Measurements from ENCODE around the gene CATSPER4.

The CATSPER4 gene

DNA sequence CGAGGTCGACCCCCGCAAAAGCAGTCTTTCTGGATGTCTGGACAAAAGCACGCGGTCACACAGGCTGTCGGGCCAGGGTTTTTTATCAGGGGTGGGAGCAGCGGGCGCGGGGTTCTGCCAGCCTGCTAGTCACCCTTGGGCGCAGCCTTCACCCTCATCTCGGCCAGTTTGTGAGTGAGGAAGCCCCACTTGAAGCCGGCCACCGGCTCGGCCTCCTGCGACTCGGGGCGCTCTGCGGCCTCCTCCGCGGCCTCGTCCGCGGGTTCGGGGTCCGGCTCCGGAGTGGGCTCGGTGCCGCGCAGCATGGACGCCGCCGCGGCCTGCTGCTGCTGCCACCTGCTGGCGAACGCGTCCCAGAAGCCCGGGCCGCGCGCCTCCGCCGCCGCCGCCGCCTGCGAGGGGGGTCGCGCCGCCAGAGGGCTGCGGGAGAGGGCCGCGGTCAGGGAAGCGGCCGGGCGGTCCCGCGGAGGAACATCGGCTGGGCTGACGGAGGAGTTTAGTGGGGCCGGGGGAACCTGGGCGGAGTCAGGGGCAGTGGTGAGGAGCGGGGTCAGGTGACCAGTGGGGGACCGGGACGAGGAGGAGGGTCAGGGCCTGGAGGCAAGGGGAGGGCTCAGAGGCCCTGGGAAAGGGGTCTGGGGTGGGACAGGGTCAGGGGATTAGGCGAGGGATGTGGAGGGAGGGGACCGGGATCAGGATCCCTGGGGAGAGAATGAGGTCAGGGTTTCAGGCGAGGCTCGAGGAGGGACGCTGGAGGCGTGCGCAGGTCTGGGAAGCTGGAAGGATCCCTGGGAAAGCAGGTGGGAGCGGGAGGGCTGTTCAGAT is 26.2 kb upstream of the CATSPER4 start:
- DNase-seq (ENCODE audit: extremely low read depth in 1 of 2, low read depth in 1 of 2) = peak in 1 of 2 donors; percentile 44

GRCh38 chr1:26164861-26165842 is 25.2 kb upstream of the CATSPER4 start:
- no peak for DNase-seq (ENCODE audit: extremely low read depth in 1 of 2, low read depth in 1 of 2)

GRCh38 chr1:26166719-26167281 is 23.6 kb upstream of the CATSPER4 start:
- no peak for DNase-seq (ENCODE audit: extremely low read depth in 1 of 2, low read depth in 1 of 2)

- no peak for DNase-seq (ENCODE audit: extremely low read depth in 1 of 2, low read depth in 1 of 2)
Measured at GRCh38 chr1:26168410-26169197, 21.8 kb upstream of the CATSPER4 start, which contains the start of gene C1orf232. TSS of gene C1orf232 (minus strand) at chr1:26168963. CDS start at chr1:26168499, 464 bp downstream.

GRCh38 chr1:26169198-26169554 is 21.2 kb upstream of the CATSPER4 start:
- DNase-seq (ENCODE audit: extremely low read depth in 1 of 2, low read depth in 1 of 2) = no peak

- peak; percentile 51 to 76 for DNase-seq (ENCODE audit: extremely low read depth in 1 of 2, low read depth in 1 of 2)
Measured at GRCh38 chr1:26169669-26170471, 20.5 kb upstream of the CATSPER4 start, which contains the start of gene ZNF593. TSS of gene ZNF593 (plus strand) at chr1:26169908. CDS start at chr1:26169984, 76 bp downstream.

GRCh38 chr1:26170472-26170821 is 20.0 kb upstream of the CATSPER4 start:
- no peak for DNase-seq (ENCODE audit: extremely low read depth in 1 of 2, low read depth in 1 of 2)

DNA sequence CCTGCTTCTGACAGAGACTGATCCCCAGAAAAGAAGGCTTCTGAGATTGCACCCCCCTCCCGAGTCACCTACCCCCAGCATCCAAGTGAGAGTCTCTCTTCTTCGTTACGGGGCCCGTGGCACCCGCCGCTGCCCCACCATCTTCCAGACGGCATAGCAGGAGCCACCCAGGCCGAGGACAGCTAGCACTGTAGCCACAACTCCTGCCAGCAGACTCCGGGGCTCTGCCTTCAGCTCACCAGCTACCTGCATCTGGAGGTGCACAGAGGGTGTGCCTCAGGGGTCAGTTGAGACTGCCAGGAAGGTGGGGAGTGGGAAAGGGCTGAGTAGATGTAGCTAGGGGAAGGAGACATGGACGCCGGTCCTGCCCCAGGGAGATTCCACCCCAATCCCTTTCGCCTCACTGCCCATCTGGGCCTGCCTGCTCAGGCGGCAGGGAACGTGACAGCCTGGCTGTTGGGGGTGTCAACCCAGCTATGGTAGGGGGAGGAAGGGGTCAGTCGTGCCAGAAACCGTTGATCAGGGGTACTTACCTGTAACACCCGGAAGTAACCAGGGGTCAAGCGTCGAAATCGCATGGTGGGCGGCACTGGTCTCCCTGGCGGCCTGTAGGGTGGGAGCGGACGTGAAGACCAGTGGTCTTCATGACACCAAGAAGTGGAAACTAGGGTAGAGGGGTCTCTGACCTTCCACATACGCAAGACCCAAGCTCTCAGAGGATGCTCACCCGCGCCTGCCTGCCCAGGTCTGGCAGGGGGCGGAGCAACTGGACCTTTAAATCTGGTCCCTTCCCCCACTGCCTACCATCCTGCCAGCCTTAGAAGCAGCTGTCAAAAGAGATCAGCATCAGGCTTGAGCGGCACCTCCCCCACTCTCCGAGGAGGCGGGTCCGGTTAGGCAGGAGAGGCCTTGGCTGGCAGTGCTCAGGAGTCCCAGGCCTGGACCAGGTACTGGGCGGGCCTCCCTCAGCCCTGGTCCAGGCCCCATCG is 19.0 kb upstream of the CATSPER4 start, which contains the start of gene ZNF593OS:
TSS of gene ZNF593OS (minus strand) at position 749 of the 989 bp plus-strand sequence. CDS start at position 578, 171 bp downstream.
- no peak for DNase-seq (ENCODE audit: extremely low read depth in 1 of 2, low read depth in 1 of 2)

- no peak for DNase-seq (ENCODE audit: extremely low read depth in 1 of 2, low read depth in 1 of 2)
Measured at GRCh38 chr1:26175346-26175745, 15.1 kb upstream of the CATSPER4 start.

GRCh38 chr1:26177182-26177684 is 13.2 kb upstream of the CATSPER4 start, which contains the start of gene CNKSR1:
TSS of gene CNKSR1 (plus strand) at chr1:26177491. CDS start at chr1:26177548, 57 bp downstream.
- no peak for DNase-seq (ENCODE audit: extremely low read depth in 1 of 2, low read depth in 1 of 2)

DNA sequence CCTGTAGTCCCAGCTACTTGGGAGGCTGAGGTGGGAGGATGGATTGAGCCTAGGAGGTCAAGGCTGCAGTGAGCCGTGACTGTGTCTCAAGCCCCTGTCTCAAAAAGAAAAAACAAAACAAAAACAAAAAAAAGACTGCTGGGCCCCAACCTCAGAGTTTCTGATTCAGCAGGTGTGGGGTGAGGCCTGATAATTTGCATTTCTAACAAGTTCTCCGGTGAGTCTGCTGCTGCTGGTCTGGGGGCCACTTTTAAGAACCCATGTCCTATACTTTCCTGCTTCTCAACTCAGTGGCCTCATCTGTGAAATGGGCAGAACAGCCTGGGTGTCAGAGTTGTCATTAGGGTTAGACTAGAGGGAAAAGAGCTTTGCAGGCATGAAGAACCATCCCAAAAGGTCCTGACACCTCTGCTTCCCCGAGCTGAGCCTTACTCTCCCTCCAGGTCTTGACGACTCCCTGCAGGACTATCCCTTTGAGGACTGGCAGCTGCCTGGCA is 10.3 kb upstream of the CATSPER4 start:
- no peak for DNase-seq (ENCODE audit: extremely low read depth in 1 of 2, low read depth in 1 of 2)

DNA sequence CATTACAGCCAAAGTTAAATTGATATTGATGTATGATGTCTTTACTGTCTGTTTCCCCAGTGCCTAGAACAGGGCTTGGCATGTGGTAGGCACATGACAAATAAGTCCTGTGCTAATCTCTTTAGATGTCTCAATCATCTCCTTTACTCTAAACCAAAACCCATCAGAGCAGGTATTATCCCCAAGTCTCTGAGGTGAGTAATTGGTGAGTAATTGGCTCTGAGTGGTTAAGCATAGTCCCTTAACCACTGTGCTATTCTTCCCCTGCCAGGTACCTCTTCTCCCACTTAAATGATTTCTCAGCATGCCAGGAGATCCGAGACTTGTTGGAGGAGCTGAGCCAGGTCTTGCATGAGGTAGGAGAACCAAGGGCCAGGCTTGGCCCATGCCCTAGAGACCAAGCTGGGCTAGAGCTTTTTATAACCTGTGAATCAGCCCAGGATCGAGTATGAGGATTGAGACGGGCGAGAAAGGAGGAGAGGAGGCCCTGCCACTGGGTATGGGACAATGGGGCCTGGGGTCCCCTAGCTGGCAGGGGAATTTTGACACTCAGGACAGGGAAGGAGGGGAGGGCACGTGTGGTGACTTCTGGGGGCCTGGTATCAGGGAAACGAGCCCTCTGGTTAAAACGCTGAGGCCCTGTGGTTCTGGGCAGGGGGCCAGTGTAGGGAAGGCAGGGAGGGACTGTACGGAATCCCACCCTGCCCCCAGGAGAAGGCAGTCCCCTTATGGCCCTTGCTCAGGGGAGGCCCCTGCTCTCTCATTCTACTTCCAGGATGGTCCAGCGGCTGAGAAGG is 8.6 kb upstream of the CATSPER4 start:
- no peak for DNase-seq (ENCODE audit: extremely low read depth in 1 of 2, low read depth in 1 of 2)

DNA sequence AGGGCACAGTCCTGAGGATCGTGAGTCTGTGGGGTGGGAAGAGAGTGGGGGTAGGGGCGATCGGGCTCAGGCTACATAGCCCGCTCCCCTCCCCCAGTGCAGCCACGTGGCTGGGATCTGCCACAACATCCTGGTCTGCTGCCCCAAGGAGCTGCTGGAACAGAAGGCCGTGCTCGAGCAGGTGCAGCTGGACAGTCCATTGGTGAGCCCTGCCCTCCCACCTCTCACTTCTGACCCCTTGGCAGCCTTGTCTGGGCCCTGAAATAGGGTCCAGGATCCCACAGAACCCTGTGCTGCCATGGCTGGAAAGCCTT is 8.1 kb upstream of the CATSPER4 start:
- DNase-seq (ENCODE audit: extremely low read depth in 1 of 2, low read depth in 1 of 2) = no peak

GRCh38 chr1:26184086-26184485 is 6.3 kb upstream of the CATSPER4 start:
- no peak for DNase-seq (ENCODE audit: extremely low read depth in 1 of 2, low read depth in 1 of 2)

GRCh38 chr1:26184883-26185282 is 5.5 kb upstream of the CATSPER4 start:
- DNase-seq (ENCODE audit: extremely low read depth in 1 of 2, low read depth in 1 of 2) = no peak

GRCh38 chr1:26187882-26188281 is 2.5 kb upstream of the CATSPER4 start:
- no peak for DNase-seq (ENCODE audit: extremely low read depth in 1 of 2, low read depth in 1 of 2)

DNA sequence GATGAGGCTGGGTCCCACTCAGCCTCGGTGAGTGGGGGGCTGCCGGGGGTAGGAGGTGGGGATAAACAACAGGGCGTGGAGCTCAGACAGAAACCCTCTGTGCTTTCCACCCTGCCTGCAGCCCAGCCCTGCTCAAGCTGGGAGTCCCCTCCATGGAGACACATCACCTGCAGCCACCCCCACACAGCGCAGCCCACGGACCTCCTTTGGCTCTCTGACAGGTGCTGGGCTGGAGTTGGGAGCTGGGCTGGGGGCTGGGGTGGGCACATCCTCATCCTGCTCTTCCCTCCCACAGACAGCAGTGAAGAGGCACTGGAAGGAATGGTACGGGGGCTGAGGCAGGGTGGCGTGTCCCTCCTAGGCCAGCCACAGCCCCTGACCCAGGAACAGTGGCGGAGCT is 1.9 kb upstream of the CATSPER4 start:
- no peak for DNase-seq (ENCODE audit: extremely low read depth in 1 of 2, low read depth in 1 of 2)
